GM23338 (cell line): ENCODE measurements around the gene SLC25A12. TPM values are rescaled to one million over a fixed set of nuclear protein-coding genes. Genes with fewer than 3 reads are reported as not detected.

Source experiments
- ATAC-seq: fragments of 200-7000 bp; cut with Tn5 transposase; 3 replicates; pipeline ENCODE4 v1.9.1; 2020
- DNase-seq: peaks from one replicate; pipeline ENCODE4 v3.0.0-alpha.2; 2015; ENCODE audit warnings: low spot score
- H2AFZ ChIP-seq: fragments of 200-600 bp; sonication (generic); 2 replicates; pipeline ENCODE4 v1.8.0; 2016; ENCODE audit warnings: antibody characterized with exemption, mild to moderate bottlenecking, moderate library complexity
- H3F3A ChIP-seq: fragments of 200-600 bp; sonication (generic); replicated peaks from 2 replicates; pipeline ENCODE4 v1.8.0; 2017; ENCODE audit warnings: antibody characterized with exemption, mixed run types, low read depth
- H3K27ac ChIP-seq: fragments of 200-600 bp; sonication (generic); 2 replicates; pipeline ENCODE4 v1.6.1; 2016; ENCODE audit warnings: low read depth
- H3K27me3 ChIP-seq: fragments of 200-600 bp; sonication (generic); 2 replicates; pipeline ENCODE4 v1.8.0; 2016; ENCODE audit warnings: mild to moderate bottlenecking, mixed run types, moderate library complexity; ENCODE audit not compliant: insufficient read depth
- H3K36me3 ChIP-seq: fragments of 200-600 bp; sonication (generic); 2 replicates; pipeline ENCODE4 v1.8.0; 2016; ENCODE audit warnings: mild to moderate bottlenecking; ENCODE audit not compliant: insufficient read depth
- H3K4me1 ChIP-seq: fragments of 200-600 bp; sonication (generic); 2 replicates; pipeline ENCODE4 v1.8.0; 2016; ENCODE audit warnings: mild to moderate bottlenecking, moderate library complexity; ENCODE audit not compliant: insufficient read depth
- H3K4me2 ChIP-seq: fragments of 200-600 bp; sonication (generic); 2 replicates; pipeline ENCODE4 v1.7.1; 2017; ENCODE audit warnings: mixed run types
- H3K4me3 ChIP-seq: fragments of 200-600 bp; sonication (generic); 2 replicates; pipeline ENCODE4 v1.6.1; 2016; ENCODE audit warnings: mixed run types
- H3K79me2 ChIP-seq: fragments of 200-600 bp; sonication (generic); replicated peaks from 2 replicates; pipeline ENCODE4 v1.8.0; 2017; ENCODE audit warnings: mild to moderate bottlenecking; ENCODE audit not compliant: insufficient read depth
- H3K9me2 ChIP-seq: fragments of 200-600 bp; sonication (generic); 2 replicates; pipeline ENCODE4 v1.8.0; 2017; ENCODE audit not compliant: insufficient read depth
- H4K20me1 ChIP-seq: fragments of 200-600 bp; sonication (generic); replicated peaks from 2 replicates; pipeline ENCODE4 v1.8.0; 2017; ENCODE audit warnings: mild to moderate bottlenecking; ENCODE audit not compliant: insufficient read depth
- H3K27ac Mint-ChIP-seq: 2 replicates; pipeline ENCODE4 v1.8.0; 2020; ENCODE audit warnings: inconsistent platforms, mild to moderate bottlenecking, moderate library complexity, mixed read lengths
- H3K27me3 Mint-ChIP-seq: 3 replicates; pipeline ENCODE4 v1.8.0; 2022; ENCODE audit warnings: low read depth, mild to moderate bottlenecking, moderate library complexity, mixed read lengths, inconsistent platforms; ENCODE audit not compliant: insufficient read depth, poor library complexity
- H3K36me3 Mint-ChIP-seq: 3 replicates; pipeline ENCODE4 v1.8.0; 2021; ENCODE audit warnings: low read depth, mild to moderate bottlenecking, inconsistent platforms, moderate library complexity, mixed read lengths
- H3K4me1 Mint-ChIP-seq: 3 replicates; pipeline ENCODE4 v1.8.0; 2020; ENCODE audit warnings: mild to moderate bottlenecking, inconsistent platforms, mixed read lengths
- H3K4me3 Mint-ChIP-seq: 3 replicates; pipeline ENCODE4 v1.8.0; 2021; ENCODE audit warnings: moderate library complexity, mild to moderate bottlenecking, inconsistent platforms, mixed read lengths
- H3K9me3 Mint-ChIP-seq: 3 replicates; pipeline ENCODE4 v1.8.0; 2020; ENCODE audit warnings: moderate library complexity, mild to moderate bottlenecking, inconsistent platforms, mixed read lengths
- CTCF ChIP-seq, 2 experiments: fragments of 200-600 bp in 1 of 2; sonication (generic) in 1 of 2; conservative IDR thresholded peaks; 2 replicates each; pipeline versions ENCODE4 v1.5.1 to v1.6.1; 2016 to 2017; ENCODE audit warnings: antibody characterized with exemption in 2 of 2, low read depth in 2 of 2, mild to moderate bottlenecking in 2 of 2, moderate library complexity in 1 of 2
- ETS1 ChIP-seq: IDR thresholded peaks from 2 replicates; pipeline ENCODE4 v1.6.1; 2016; ENCODE audit warnings: antibody characterized with exemption
- EZH2 ChIP-seq: fragments of 200-600 bp; sonication (generic); IDR thresholded peaks from one replicate; pipeline ENCODE4 v1.8.0; 2017; ENCODE audit warnings: antibody characterized with exemption, mild to moderate bottlenecking, low read depth; ENCODE audit not compliant: unreplicated experiment
- JUNB ChIP-seq: IDR thresholded peaks from one replicate; pipeline ENCODE4 v1.6.1; 2016; ENCODE audit warnings: antibody characterized with exemption; ENCODE audit not compliant: unreplicated experiment
- NANOG ChIP-seq: IDR thresholded peaks from 2 replicates; pipeline ENCODE4 v1.6.1; 2016; ENCODE audit warnings: antibody characterized with exemption, borderline replicate concordance
- POLR2AphosphoS5 ChIP-seq: IDR thresholded peaks from 2 replicates; pipeline ENCODE4 v1.6.1; 2016; ENCODE audit warnings: antibody characterized with exemption, low read depth
- REST ChIP-seq: IDR thresholded peaks from one replicate; pipeline ENCODE4 v1.6.1; 2018; ENCODE audit warnings: antibody characterized with exemption; ENCODE audit not compliant: unreplicated experiment
- STAT1 ChIP-seq: IDR thresholded peaks from one replicate; pipeline ENCODE4 v1.6.1; 2016; ENCODE audit warnings: antibody characterized with exemption; ENCODE audit not compliant: unreplicated experiment
- ZNF331 ChIP-seq: fragments of 250-450 bp; sonication (Bioruptor Pico); IDR thresholded peaks from 2 replicates; pipeline ENCODE4 v1.5.0; 2020; ENCODE audit warnings: low read depth, mild to moderate bottlenecking, moderate library complexity
- ZNF462 ChIP-seq: fragments of 250-450 bp; sonication (Bioruptor Pico); IDR thresholded peaks from 2 replicates; pipeline ENCODE4 v1.5.0; 2020; ENCODE audit warnings: mild to moderate bottlenecking, moderate library complexity
- polyA plus RNA-seq: library from polyadenylated mRNA; unstranded; fragments of >200 nt; fragmentation: Nextera tagmentation; extraction: Ambion mirVana; gene quantifications from 2 replicates; pipeline ENCODE4 v1.2.1, GENCODE V29; 2016
- total RNA-seq: library from RNA; depleted of rRNA; stranded (reverse); fragments of >200 nt; shearing (Covaris generic); gene quantifications from 2 replicates; pipeline ENCODE4 v1.2.3, GENCODE V29; 2014

Gene SLC25A12
- total and polyA plus RNA-seq, 2 experiments from 2014 or later: 4.8 to 14.8 TPM

GRCh38 chr2:171923206-171923605 lies 29.2 kb upstream of the SLC25A12 start (continued):
- TF ChIP-seq NANOG (no peak), STAT1 (no peak), CTCF (conservative IDR thresholded peaks at IDR 0.05; ENCODE audit: low read depth in 2 of 2) (no peak), ZNF331 (no peak), JUNB (no peak), REST (no peak), POLR2AphosphoS5 (no peak)

- Mint-ChIP-seq H3K4me1 (peaks cover 12% of the 10 kb centered on the region), H3K27me3 (peaks cover 2% of the 10 kb centered on the region), H3K9me3 (no peaks in the 10 kb centered on the region), H3K4me3 (peak within 1 kb of the TSS; percentile 94), H3K36me3 (peaks cover 21% of the 10 kb centered on the region; the same call in 2 of the 3 replicates), H3K27ac (peak within 1 kb of the TSS; percentile 97)
- Histone ChIP-seq H3K27ac (peak within 1 kb of the TSS; percentile 90), H3K27me3 (no peaks in the 10 kb centered on the region), H3K79me2 (peaks cover 39% of the 10 kb centered on the region), H3K9me2 (no peaks in the 10 kb centered on the region), H3F3A (no peaks in the 10 kb centered on the region; the same call in 1 of the 2 replicates), H3K4me3 (peak within 1 kb of the TSS; percentile 76), H3K4me2 (peak within 1 kb of the TSS; percentile 79), H4K20me1 (no peaks in the 10 kb centered on the region), H3K4me1 (peaks cover 6% of the 10 kb centered on the region; the same call in 1 of the 2 replicates), H2AFZ (peak within 1 kb of the TSS; percentile 88), H3K36me3 (peaks cover 11% of the 10 kb centered on the region; the same call in 1 of the 2 replicates)
- ATAC-seq (peak; percentile 94), DNase-seq (peak; percentile 99)
- peak; percentile 75 for TF ChIP-seq POLR2AphosphoS5
- TF ChIP-seq ZNF462: no peak
- 0 out of 2 replicates have a peak, but pooled peaks have one; percentile 7 for TF ChIP-seq ETS1
- TF ChIP-seq EZH2: no peak
Observed at GRCh38 chr2:171922230-171923022, 28.4 kb upstream of the SLC25A12 start, which contains the start of gene HAT1. HAT1 (plus strand) TSS chr2:171922461; CDS start chr2:171922501, 40 bp downstream.
